Brain microvascular endothelial cell (primary cell): ENCODE measurements around the gene PPP1R3E.
"Not testable (repeated sequence)": the region's sequence is repeated elsewhere in the genome, so short reads cannot be mapped to it uniquely, and the experiment has no call there.

Experiments
- DNase-seq: peaks from one replicate; pipeline ENCODE4 v3.0.0-alpha.2; 2020
- H3K27ac ChIP-seq: fragments of 250-450 bp; sonication (Bioruptor Pico); 2 replicates; pipeline ENCODE4 v1.5.1; 2020; ENCODE audit warnings: mild to moderate bottlenecking, moderate library complexity
- H3K27me3 ChIP-seq: fragments of 250-450 bp; sonication (Bioruptor Pico); replicated peaks from 2 replicates; pipeline ENCODE4 v1.5.1; 2020; ENCODE audit warnings: mild to moderate bottlenecking
- H3K36me3 ChIP-seq: fragments of 250-450 bp; sonication (Bioruptor Pico); replicated peaks from 2 replicates; pipeline ENCODE4 v1.5.1; 2020; ENCODE audit warnings: mild to moderate bottlenecking
- H3K4me3 ChIP-seq: 2 replicates; pipeline ENCODE4 v1.5.1; 2011; ENCODE audit warnings: low read depth, mild to moderate bottlenecking, control low read depth, low read length, moderate library complexity
- in situ Hi-C: cut with HindIII; loops from 2 replicates; pipeline ENCODE4 v1.10.0; 2017; ENCODE audit warnings: low sequenced_read_pairs, low pct_ligation_motif_present
- TF ChIP-seq, protein P1 (sequence below): IDR thresholded peaks from 2 replicates; pipeline ENCODE4 v1.5.1; 2011; ENCODE audit warnings: low read depth, mild to moderate bottlenecking, moderate library complexity, low read length, control low read depth, inconsistent platforms; ENCODE audit errors: missing control alignments

Gene PPP1R3E

DNA sequence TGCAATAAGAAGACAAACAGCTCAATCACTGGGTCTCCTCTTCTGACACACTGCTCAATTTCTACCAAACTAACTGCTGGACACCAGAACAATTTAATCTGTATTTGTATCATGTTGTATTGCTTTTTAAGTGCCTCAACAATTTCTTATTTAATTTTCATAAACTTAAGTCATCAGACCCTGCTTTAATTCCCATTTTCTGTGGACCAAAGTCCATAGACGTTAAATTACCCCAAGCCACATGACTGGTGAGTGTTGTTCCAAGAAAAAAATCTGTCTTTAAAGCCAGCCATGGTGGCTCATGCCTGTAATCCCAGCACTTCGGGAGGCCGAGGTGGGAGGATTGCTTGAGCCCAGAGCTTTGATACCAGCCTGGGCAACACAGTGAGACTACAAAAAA lies 25.5 kb downstream of the PPP1R3E start:
- Histone ChIP-seq H3K27ac (no peak overlapping the region), H3K4me3 (no peak overlapping the region), H3K27me3 (no peaks in the 10 kb centered on the region), H3K36me3 (no peaks in the 10 kb centered on the region)
- TF ChIP-seq, protein P1, sequence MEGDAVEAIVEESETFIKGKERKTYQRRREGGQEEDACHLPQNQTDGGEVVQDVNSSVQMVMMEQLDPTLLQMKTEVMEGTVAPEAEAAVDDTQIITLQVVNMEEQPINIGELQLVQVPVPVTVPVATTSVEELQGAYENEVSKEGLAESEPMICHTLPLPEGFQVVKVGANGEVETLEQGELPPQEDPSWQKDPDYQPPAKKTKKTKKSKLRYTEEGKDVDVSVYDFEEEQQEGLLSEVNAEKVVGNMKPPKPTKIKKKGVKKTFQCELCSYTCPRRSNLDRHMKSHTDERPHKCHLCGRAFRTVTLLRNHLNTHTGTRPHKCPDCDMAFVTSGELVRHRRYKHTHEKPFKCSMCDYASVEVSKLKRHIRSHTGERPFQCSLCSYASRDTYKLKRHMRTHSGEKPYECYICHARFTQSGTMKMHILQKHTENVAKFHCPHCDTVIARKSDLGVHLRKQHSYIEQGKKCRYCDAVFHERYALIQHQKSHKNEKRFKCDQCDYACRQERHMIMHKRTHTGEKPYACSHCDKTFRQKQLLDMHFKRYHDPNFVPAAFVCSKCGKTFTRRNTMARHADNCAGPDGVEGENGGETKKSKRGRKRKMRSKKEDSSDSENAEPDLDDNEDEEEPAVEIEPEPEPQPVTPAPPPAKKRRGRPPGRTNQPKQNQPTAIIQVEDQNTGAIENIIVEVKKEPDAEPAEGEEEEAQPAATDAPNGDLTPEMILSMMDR, result no peak
- DNase-seq, result no peak
- in situ Hi-C loops, result no loop called here

DNA sequence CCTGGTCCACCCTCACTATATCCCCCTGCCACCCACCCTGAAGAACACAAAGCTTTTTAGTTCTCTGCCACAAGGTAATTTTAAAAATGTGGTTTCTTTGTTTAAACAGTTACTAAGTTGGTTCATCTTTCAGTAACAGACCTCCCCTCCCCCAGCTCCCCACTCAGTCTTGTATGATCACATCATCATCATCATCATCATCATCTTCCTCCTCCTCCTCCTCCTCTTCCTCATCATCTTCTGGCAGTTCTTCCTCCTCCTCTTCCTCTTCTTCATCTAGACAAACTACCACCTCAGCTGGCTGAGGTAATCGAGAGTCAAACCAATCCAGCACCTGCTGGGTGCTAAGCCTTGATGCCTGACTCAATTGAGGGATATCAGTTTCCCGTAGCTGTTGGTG lies 27.2 kb downstream of the PPP1R3E start:
- Histone ChIP-seq H3K4me3 (no peak overlapping the region), H3K27me3 (no peaks in the 10 kb centered on the region), H3K27ac (no peak overlapping the region), H3K36me3 (no peaks in the 10 kb centered on the region)
- DNase-seq, result no peak
- in situ Hi-C loops, result no loop called here
- TF ChIP-seq, protein P1, result no peak

DNA sequence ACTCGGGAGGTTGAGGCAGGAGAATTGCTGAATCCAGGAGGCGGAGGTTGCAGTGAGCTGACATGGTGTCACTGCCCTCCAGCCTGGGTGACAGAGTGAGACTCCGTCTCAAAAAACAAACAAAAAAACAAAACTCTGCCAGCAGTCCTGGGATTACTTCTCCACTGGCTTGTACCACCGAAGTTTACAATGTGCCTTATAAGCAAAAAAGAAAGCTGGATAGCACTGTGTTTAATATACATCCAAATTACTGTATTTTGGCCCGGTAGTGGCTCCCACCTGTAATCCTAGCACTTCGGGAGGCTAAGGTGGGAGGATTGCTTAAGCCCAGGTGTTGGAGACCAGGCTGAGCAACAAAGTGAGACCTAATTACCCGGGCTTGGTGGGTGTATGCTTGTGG lies 33.5 kb downstream of the PPP1R3E start:
- Histone ChIP-seq H3K4me3 (no peak overlapping the region), H3K27ac (no peak overlapping the region), H3K27me3 (no peaks in the 10 kb centered on the region), H3K36me3 (no peaks in the 10 kb centered on the region)
- in situ Hi-C loops, result no loop called here
- no peak for DNase-seq
- TF ChIP-seq, protein P1, result no peak

DNA sequence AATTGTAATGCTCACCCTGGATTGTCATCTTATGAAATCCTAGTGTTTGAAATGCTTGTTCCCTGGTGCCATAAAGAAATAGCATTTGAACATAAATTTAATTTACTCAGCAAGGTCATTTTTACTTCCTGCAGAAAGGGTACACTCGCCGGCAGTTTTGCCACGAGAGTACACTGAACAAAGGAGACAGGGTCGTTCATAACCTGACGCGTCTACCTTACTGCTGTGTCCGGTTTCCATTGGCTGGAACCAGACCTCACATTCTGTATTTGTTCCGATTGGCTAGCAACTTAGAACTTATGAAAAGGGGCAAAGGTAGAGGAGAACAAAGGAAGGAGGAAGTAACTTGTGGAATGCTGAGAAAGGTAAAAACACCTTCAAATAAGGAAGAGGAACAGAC lies 41.8 kb downstream of the PPP1R3E start:
- H3K27ac ChIP-seq, H3K27me3 ChIP-seq, H3K4me3 ChIP-seq, in situ Hi-C loops, DNase-seq, H3K36me3 ChIP-seq: not testable (repeated sequence)

- Histone ChIP-seq H3K27me3 (peaks cover 4% of the 10 kb centered on the region), H3K4me3 (no peak overlapping the region), H3K36me3 (no peaks in the 10 kb centered on the region), H3K27ac (no peak overlapping the region)
- in situ Hi-C loops, result no loop called here
- no peak for DNase-seq
- TF ChIP-seq, protein P1, result no peak
These were observed 43.2 kb downstream of the PPP1R3E start for GRCh38 chr14:23259426-23259825.

GRCh38 chr14:23258256-23258655 lies 44.4 kb downstream of the PPP1R3E start:
- in situ Hi-C loops, result no loop called here
- DNase-seq, result no peak
- Histone ChIP-seq H3K4me3 (no peak overlapping the region), H3K36me3 (no peaks in the 10 kb centered on the region), H3K27ac (no peak overlapping the region), H3K27me3 (peaks cover 4% of the 10 kb centered on the region)
- TF ChIP-seq, protein P1, result no peak
